Ovary (tissue), 3 donors: ENCODE data around the gene ASAH2.

ENCODE experiments used
- CTCF ChIP-seq, 3 donors: fragments of 450-650 bp in 2 of 3; fragments of 200-600 bp in 1 of 3; IDR thresholded peaks; one replicate each; pipeline versions ENCODE4 v1.5.1 to v1.8.0; 2016 to 2022; ENCODE audit warnings: antibody characterized with exemption in 3 of 3, mild to moderate bottlenecking in 1 of 3
- POLR2A ChIP-seq: fragments of 450-650 bp; IDR thresholded peaks from one replicate; pipeline ENCODE4 v1.6.1; 2017; ENCODE audit warnings: antibody characterized with exemption, mild to moderate bottlenecking, moderate library complexity
- donor health status: DM: no; HTN: no; CAD: no.

- TF ChIP-seq CTCF (IDR thresholded peaks at IDR 0.05) (no peak), POLR2A (no peak)
Measured at GRCh38 chr10:50272531-50272930, 21.2 kb upstream of the ASAH2 start.
